ENCODE results near the gene KLHL21. TPM values are rescaled to one million over a fixed set of nuclear protein-coding genes. Genes with fewer than 3 reads are reported as not detected.
A peak's percentile ranks its signal among the peaks of the same experiment; 100 is the strongest.

Gene KLHL21
- total and polyA plus RNA-seq, 9 of the 15 experiments (the other 6 are each of a cell fraction or from before 2014, with no cell fraction given) = 2.1 to 42.1 (median 17.5) TPM

- TF ChIP-seq RAD21 (CRISPR knock-in tag; conservative IDR thresholded peaks at IDR 0.05 in 1 of 2, IDR thresholded peaks at IDR 0.05 in 1 of 2) = no peak
- no peak for TF ChIP-seq E2F5 (CRISPR knock-in tag; IDR thresholded peaks at IDR 0.05)
- TF ChIP-seq ATF4 (CRISPR knock-in tag; IDR thresholded peaks at IDR 0.05) = no peak
- no peak for TF ChIP-seq HCFC1 (IDR thresholded peaks at IDR 0.05; ENCODE audit: low read depth, low read length)
- TF ChIP-seq ZFX (CRISPR knock-in tag; IDR thresholded peaks at IDR 0.05) = peak; percentile 56; the same call in 1 of the 2 replicates
- TF ChIP-seq CXXC5 (CRISPR knock-in tag; IDR thresholded peaks at IDR 0.05) = peak; percentile 28; the same call in 1 of the 2 replicates
- TF ChIP-seq ATF1 (CRISPR knock-in tag; IDR thresholded peaks at IDR 0.05) = no peak
- no peak for TF ChIP-seq ATF1 (tag; IDR thresholded peaks at IDR 0.05)
- no peak for TF ChIP-seq ZSCAN29 (IDR thresholded peaks at IDR 0.05)
- TF ChIP-seq GATAD2A (IDR thresholded peaks at IDR 0.05) = 0 out of 2 replicates have a peak, but pooled peaks have one; percentile 55
- no peak for TF ChIP-seq ZNF511 (CRISPR knock-in tag; IDR thresholded peaks at IDR 0.05)
- peak; percentile 53 for TF ChIP-seq TEAD4 (IDR thresholded peaks at IDR 0.05; ENCODE audit: low read length)
- TF ChIP-seq TEAD4 (CRISPR knock-in tag; IDR thresholded peaks at IDR 0.05; ENCODE audit: borderline replicate concordance) = no peak
- TF ChIP-seq DDX20 (tag; IDR thresholded peaks at IDR 0.05; ENCODE audit: low read depth) = no peak
- TF ChIP-seq ZNF282 (CRISPR knock-in tag; IDR thresholded peaks at IDR 0.05) = no peak
- TF ChIP-seq NR4A1 (CRISPR knock-in tag; IDR thresholded peaks at IDR 0.05) = no peak
- TF ChIP-seq NR4A1 (tag; IDR thresholded peaks at IDR 0.05) = no peak
- no peak for TF ChIP-seq CAMTA2 (CRISPR knock-in tag; conservative IDR thresholded peaks at IDR 0.05)
- no peak for TF ChIP-seq ATF7 (IDR thresholded peaks at IDR 0.05)
- TF ChIP-seq ARID1B (IDR thresholded peaks at IDR 0.05) = no peak
- no peak for TF ChIP-seq BCL6 (CRISPR knock-in tag; IDR thresholded peaks at IDR 0.05)
- no peak for TF ChIP-seq KHSRP (IDR thresholded peaks at IDR 0.05)
- no peak for TF ChIP-seq NFIX (CRISPR knock-in tag; IDR thresholded peaks at IDR 0.05; ENCODE audit: low read depth)
- no peak for TF ChIP-seq MBD2 (IDR thresholded peaks at IDR 0.05; ENCODE audit: borderline replicate concordance, low read depth)
- TF ChIP-seq RBFOX2 (IDR thresholded peaks at IDR 0.05; ENCODE audit: low read depth, low read length) = peak; percentile 81
- TF ChIP-seq VEZF1 (CRISPR knock-in tag; IDR thresholded peaks at IDR 0.05) = peak; percentile 68
- TF ChIP-seq MAX (CRISPR knock-in tag; IDR thresholded peaks at IDR 0.05) = 0 out of 2 replicates have a peak, but pooled peaks have one; percentile 24
- no peak for TF ChIP-seq NFXL1 (CRISPR knock-in tag; IDR thresholded peaks at IDR 0.05)
Measured at GRCh38 chr1:6614929-6615785, 12.5 kb upstream of the KLHL21 start (continued).
